Stimulated activated CD8-positive, alpha-beta memory T cell treated with anti-CD3 and anti-CD28 coated beads, Interleukin-15, amount 100 ng/mL, for 1 hour (primary cell): ENCODE measurements around the gene KAZN.

ENCODE experiments used
- DNase-seq: peaks from one replicate; pipeline ENCODE4 v3.0.0-alpha.2; 2020; ENCODE audit warnings: low read depth

Gene KAZN

DNA sequence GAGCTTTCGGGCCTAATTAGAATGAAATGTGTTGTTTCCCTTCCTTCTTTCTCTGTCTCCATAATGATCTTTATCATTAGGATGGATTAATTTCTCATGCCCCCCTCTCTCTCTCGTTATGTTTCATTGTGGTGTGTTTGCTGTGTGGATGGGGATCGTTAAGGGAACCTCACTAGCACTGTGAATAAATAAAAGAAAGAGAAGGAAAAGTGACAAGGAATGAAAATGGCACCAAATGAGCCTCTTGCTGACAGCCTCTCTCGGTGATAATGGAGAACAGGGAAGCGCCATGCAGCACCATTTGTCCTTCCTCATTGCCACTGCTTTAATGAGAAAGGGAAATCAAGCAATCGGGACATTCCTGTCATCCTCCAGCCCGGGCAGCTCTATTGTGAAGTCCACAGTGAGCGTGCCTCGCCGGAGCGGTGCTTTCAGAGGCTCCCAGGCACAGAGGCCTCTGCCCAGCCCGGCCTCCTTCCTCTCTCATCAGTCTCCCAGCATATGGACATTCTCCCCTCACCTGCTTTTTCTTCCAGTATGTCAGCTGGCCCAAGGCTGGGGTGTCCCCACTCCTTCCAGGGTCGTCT lies 289.4 kb downstream of the KAZN start:
- DNase-seq = no peak

DNA sequence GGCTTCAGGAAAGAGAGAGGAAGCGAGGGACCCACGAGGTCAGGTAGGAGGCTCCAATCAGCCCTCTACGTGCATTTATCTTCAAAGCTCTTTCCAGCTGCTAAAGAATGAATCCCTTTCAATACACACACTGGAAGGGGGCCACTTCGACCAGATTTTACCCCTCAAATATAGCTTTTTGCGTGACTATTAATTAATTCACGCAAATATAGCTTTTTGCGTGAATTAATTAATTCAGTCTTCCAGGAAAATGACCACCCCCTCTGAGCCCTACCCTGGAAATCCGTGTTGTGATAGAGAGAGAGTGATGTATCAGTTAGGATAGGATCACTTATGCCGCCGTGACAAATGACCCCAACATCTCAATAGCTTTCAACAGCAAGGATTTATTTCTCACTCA lies 289.9 kb downstream of the KAZN start:
- DNase-seq = no peak

DNA sequence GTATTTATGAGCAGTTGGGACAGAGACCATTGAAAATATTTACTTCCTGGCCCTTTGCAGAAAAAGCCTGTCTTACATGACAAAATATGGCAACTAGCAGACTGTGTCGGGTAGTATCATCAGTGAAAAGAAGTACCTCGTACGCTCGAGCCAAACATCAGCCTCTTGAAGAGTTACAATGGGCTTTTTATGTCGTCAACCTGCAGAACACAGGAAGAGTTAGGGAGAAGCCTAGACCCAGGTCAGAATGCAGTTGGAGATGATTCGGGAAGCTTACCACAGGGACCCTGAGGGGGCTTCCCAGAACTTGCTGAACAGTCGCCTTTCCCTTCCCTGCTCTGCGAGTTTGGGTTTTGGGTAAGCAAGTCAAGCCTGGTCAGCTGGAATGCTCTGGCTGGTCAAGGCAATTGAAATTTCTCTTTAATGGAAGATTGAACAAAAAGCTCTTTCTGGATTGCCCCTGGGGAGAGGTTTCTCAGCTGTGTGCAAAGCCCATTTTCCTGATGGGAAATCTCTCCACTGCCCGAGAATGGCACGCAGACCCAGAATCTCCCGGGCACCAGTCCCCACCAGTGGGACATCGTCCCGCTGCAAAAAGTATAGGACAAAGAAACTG lies 291.4 kb downstream of the KAZN start:
- DNase-seq = no peak

DNA sequence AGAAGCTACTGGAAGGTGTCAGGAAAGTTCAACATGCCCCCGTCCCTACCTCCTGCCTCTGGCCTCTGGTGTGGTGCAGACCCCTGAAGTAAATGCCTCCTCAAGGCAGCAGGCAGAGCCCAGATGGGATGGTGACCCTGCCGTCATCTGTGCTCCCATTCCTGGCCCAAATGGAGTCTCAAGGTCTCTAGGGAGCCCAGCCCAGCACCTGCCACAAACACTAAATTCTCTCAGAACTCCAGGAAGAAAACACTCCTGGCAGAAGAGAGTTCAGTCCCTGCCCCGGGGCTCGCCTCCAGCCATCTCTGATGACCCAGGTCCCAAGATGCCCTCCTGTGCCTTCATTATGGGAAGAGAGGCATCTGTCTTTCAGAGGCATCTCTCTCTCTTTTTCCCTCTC lies 293.5 kb downstream of the KAZN start:
- no peak for DNase-seq

DNA sequence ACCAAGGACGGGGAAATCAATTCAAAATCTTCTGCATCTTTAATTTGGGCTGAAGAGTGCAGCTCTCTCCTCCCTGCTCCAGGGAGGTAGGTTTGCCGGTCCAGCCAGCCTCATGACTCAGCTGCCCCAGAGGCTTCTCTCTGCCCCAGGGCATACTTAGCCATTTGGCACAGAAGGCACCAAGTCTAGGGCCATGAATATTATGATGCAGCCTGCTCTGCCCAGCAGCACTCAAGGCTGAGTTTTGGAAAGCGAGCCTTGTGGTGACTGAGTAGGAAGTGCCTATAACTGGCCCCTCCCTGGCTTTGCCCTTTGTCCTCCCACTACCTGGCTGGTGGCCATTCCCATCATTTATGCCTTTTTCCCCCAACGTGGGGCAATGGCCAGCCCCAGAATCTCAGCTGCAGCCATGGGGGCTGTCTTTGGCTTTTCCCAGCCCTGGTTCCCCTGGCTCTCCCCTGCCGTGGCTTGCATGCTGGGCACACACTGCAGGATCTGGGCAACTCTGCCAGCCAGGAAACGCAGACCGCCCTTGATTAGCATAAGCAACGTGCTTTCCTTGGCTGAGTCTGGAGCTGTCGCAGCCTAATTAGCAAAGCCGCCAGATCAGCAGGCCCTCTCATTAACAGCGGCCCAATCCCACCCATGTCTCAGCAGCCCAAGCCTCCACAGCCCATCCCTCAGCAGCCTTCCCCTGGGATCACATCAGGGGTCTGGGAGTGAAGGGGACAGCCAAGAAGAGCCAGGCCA lies 296.5 kb downstream of the KAZN start:
- no peak for DNase-seq

DNA sequence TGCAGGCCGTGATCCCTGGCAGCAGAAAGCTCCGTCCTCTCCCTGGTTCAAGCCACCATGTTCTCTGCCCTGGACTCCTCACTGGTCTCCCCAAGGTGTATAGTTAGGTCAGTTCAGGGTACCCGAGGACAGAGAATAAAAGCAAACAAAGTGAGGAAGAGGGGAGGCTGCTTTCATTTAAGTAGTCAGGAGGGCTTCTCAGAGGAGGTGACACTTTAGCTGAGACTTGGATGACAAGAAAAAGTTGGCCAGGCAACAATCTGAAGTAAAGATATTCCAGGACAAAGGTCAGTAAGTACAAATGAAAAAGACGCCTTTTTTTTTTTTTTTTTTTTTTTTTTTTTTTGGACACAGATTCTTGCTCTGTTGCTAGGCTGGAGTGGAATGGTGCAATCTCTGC lies 297.2 kb downstream of the KAZN start:
- DNase-seq = no peak

DNA sequence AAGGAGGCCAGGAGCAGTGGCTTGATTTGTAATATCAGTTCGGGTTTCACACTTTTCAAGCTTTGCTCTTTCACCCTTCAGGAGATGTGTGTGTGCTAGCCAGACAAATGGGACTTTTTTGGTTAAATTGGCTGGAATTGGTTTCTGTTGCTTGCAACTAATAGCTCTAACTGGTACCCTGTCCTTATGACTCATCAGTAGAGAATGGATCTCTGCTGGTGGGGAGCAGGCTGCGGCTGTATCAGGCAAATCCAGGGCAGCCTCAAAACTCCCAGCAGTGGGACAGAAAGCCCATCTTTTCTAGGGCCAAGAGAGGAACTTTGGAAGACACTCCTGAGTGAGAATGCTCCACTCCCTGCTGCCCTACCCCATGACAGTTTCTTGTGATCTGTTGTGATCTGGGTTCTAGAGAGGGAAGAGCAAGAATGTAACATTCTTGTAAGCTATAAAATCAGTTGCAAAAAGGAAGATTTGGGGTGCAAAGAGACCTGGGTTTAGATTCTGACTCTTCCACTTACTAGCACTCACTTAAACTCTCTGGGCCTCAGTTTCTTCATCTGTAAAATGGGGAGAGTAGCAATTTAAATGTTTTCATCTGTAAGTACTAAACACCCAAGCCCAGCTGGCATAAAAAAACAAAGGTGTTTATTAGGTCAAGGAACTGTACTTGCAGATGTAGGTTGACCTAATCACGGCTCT lies 298.0 kb downstream of the KAZN start:
- DNase-seq = no peak

DNA sequence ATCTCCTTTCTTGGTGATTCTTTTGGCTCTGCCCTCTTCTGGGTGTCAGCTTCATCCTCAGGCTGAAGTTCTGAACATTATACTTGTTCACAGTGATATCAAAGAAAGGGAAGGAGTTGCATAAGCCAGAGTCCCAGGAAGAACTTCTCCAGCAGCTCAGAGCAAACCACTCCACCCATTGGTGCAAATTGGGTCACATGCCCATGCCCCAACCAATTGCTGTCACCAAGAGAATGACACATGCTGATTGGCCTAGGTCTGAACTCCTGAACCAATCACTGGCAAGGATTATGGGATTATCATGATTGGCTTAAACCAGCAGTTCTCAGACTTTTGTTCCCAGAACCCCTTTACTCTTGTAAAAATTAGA lies 298.6 kb downstream of the KAZN start:
- DNase-seq = no peak

DNA sequence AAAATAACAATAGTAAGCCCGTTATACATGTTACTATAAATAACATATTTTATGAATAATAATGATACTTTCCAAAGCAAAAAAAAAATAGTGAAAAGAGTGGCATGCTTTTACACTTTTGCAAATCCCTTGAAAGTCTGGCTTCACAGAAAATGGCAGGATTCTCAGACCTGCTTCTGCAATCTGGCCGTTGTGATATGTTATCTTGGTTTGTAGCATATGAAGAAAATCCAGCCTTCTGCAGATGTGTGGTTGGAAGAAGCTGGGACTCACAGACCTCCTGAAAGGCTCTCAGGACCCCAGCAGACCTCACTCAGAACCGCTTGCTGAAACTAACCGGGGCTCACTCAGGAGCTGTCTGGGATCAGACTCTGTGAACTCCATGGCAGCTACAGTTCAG lies 299.1 kb downstream of the KAZN start:
- no peak for DNase-seq

DNA sequence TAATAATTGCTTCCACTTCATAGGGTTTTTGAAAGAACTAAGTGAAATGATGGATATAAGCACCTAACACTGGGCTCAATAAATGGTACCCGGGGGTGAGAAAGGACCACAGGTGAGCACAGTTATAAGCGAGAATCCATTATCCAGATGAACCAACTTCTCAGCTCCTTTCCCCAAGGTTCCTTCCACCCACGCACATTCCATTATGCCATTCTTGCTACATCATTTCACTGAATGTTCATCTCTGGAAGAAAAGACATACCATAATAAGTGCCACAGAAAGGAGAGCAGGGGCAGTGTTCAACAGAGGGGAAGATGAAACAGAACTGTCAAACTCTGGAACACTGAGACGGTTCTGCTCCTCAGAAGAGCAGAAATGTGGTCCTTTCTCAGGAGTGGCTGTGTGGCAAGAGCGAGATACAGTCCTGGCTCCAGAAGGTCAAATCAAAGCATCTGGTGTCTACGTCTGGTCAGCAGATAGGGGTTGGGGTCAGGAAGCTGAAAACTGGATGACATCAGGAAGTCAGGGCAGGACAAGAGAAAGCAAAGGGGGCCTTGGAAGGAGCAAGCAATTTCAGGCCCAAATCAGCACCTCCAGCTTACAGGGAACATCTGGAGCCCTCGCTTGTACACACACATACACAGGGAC lies 299.6 kb downstream of the KAZN start:
- DNase-seq = no peak

DNA sequence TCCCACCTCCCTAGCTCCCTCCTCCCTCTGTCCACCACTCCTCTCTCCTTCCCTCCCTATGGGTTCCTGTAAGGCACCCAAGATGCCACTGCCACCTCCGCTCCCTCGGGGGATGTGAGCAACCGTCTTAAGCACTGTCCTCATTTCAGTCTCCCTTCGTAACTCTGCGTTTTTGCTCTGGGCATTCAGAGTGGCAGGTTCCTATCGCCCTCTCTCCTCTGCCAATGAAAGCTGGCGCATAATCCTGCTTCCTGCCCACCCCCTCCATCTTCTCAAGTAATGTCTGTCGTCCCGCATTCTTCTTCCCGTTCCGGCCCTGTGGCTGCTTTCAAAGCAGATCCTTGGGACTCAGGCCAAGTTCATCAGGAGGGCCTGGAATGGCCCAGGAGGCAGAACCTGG lies 301.2 kb downstream of the KAZN start:
- no peak for DNase-seq

DNA sequence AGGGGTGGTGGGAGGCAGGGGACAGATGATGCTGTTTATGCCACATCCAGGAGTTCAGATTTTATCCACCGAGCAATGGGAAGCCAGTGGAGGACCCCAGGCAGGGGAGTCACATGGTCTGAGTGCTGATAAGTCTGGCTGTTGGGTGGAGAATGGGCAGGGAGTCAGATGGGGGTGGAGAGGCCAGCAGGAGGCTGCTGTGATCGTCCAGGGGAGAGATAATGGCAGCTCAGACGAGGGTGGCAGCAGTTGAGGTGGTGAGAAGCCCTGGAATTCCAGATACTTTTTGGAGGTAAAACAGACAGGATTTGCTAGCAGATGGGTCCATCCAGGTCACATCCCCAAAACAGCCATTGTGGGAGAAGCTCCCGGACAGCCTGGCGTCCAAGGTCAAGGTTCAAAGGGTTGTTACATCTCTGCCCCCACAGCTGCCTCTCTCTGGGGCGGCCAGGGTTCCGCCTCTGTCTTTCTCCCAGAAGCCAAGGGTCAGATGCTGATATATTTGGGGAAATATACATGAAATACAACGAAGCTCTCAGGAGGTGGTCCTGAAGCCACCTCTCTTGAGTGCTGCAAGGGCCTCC lies 303.0 kb downstream of the KAZN start:
- no peak for DNase-seq

DNA sequence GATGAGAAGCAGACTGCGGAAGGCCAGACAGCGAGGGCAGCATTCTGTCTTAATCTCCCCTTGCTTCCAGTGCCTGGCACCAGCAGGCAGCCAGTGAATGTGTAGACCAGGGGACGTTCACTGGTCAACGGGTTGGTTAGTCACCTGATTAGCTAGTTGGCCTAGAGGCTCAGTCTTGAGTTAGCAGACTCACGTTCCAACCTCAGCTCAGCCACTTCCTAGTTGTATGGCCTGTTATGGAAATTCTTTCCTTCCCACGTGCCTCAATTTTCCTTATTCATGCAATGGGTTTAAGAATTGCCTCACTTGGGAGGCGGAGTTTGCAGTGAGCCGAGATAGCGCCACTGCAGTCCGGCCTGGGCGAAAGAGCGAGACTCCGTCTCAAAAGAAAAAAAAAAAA lies 305.4 kb downstream of the KAZN start:
- DNase-seq = no peak

DNA sequence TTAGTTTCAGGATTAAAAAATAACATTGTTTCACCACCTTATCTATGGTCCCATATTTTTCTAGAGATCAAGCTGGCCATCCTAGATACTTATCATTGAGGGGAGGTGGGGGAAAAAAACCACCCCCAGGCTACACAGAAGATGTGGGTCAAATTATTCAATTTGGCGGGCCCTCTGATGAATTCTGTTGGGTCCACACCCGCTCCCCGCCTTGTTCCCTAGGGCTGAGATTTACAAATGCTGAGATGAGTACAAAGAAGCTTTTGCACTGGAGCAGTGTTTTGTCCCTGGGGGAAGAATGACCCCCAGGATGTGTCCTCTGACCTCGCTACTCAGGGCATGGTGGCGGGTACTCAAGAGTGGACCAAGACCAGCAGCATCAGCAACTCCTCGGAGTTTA lies 308.2 kb downstream of the KAZN start:
- no peak for DNase-seq

DNA sequence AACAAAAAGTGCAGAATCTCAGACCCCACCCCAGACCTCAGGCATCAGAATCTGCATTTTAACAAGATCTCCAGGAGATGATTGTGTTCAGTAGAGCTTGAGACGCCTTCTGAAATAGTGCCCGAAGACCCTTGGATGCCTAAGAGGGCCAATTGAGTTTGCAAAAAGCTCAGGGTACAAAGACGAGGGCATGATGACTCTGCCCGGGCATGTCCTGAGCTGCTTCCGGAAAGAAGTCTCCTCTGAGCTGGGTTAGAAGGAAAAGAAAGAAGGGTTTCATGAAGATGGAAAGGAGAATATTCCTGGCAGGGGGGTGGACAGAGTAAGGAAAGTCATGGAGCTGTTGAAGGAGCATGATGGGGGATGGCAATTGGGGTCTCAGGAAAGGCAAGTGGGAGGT lies 308.9 kb downstream of the KAZN start:
- DNase-seq = no peak

DNA sequence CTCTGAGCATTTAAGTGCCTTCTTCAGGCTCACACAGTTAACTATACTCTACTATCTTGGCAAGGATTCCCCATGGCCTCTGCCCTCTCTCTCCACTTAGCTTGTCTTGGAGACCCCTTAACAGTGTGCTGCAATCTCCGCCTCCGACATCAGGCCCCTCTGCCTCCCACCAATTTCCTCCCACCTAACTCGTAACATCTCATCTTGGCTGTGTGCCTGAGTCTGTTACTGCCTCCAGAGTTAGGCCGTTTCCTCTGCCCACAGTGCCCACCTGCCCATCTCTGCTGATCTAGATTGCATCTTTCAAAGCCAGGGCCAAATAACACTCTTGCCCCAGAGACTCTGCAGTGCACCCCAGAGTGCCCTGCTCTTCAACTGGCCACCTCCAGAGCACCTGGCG lies 310.8 kb downstream of the KAZN start:
- DNase-seq = no peak

DNA sequence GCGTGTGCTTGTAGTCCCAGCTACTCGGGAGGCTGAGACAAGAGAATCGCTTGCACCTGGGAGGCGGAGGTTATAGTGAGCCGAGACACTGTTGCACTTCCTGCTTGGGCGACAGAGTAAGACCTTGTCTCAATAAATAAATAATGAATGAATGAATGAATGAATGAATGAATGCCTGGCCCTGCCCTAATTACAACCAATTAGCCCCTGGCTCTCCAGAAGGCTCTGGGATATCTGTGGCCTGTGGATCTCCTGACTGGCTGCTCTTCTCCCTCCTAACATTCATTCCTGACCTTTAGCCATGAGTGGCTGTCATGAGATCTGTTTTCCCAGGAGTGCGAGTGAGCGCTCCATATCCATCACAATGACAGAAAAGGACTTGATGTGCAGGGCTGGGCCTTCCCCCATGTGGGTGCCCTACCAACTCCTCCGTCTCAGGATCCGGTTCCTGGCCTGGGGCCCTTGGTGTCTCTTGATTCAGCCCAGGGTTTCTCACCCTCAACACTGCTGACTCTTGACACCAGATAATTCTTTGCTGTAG lies 311.5 kb downstream of the KAZN start:
- no peak for DNase-seq

DNA sequence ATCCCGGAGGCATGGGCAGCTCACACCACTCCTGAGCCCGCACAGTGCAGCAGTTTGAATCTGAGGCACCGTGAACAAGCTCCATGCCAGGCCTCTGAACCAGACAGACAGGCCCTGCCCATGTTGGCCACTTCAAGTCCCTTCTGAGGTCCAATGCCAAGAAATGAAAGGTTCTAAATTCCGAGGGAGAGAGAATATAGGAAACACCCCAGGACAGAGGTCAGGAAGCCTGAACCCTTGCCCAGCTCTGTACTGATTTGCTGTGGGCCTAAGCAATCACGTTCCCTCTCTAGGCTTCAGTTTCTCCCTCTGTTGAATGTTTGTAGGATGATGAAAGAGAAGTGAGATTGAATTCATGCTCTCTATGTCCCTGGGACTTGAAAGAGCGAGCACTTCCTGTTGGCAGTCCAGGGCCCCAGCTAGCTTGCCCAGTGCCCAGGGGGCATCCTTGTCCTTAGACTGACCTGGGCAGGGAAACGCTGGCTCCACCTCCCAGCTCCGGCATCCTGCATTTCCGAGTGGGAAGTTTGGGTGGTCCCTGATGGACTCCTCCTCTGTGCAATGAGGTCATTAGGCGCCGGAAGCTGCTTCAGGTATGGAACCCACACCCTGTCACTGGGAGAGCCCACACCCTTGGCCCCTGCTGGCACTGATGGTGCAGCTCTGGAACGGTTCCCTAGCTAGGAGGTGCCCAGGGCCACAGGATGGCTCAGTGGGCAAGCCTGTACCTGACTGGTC lies 312.7 kb downstream of the KAZN start:
- no peak for DNase-seq

DNA sequence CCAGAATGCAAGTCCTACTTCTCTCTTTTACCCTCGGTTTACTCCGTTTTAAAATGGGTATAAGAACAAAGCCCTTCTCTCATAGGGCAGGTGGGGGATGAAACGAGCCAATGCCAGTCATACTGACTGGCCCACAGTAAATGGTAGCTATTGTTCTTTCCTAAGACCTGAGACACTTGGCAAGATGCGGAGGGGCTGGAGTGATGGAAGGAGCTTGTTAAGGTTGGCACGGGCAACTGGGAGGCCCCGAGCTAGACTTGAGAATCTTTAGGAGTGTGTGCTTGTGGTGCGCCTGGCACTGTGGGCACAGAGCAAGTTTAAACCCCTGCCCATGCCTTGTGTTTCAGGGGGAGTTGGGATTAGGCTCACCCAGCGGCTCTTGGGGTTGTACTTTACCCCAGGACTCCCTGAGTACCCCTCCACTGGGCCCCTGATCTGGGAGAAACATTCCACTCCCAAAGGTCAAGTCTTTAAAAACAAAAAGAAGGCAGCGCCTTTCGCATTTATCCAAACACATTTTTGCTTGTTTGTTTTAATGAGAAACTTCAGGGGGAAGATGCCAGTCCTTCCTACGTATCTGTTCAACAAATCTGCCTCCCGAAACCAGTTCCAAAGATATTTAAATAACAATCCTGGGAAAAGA lies 314.5 kb downstream of the KAZN start:
- no peak for DNase-seq

DNA sequence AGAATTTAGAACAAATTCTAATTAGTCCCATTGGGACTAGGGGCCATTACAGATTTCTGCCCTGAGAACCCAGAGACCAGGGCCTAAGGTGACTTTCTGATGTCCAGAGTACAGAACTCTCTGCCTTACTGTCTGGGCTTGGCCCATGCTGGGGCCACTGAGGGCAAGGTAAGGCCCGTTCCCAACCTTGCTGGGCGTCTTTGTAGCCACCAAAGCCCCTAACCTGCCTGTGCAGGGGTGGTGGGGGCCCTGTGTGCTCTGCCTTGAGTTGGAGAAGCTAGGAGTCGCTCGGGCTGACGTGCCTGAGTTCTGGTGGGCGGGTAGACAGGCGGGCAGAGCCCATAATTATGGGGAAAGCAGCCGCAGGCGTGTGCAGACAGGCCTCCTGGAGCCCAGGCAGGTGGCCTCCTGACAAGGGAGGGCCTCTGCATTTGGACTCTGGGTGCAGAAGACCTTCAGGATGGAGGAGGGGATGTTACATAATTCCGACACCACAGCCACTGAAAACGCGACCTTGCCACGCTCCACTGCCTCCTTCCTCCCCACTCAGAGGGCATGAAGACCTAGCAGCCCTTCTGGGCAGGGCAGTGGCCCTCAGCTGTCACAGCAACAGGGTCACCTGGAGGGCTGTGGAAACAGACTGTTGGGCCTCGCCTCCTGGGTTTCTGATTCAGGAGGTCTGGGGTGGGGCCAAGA lies 315.1 kb downstream of the KAZN start:
- DNase-seq = no peak
